ENCODE results near the gene NKX1-2.

NKX1-2 gene

GRCh38 chr10:124477614-124478363, 28.0 kb upstream of the NKX1-2 start:
- Histone ChIP-seq H3K27ac (ENCODE audit: low read length) (no peak overlapping the region), H3K27me3 (ENCODE audit: control insufficient read depth, insufficient read depth, low read length) (no peaks in the 10 kb centered on the region), H3K9me3 (ENCODE audit: control insufficient read depth, insufficient read depth, low read length) (no peaks in the 10 kb centered on the region), H3K4me1 (ENCODE audit: control insufficient read depth, insufficient read depth, low read length) (peaks cover 10% of the 10 kb centered on the region), H3K4me3 (ENCODE audit: low read length) (no peak overlapping the region), H3K36me3 (ENCODE audit: control insufficient read depth, insufficient read depth, low read length) (no peaks in the 10 kb centered on the region)
- no CpG with 5 or more reads among the region's 11 CpGs for WGBS (ENCODE audit: insufficient coverage, insufficient read length)
- DNase-seq (ENCODE audit: low read depth, low spot score) = no peak

- Histone ChIP-seq H3K36me3 (ENCODE audit: control insufficient read depth, insufficient read depth, low read length) (no peaks in the 10 kb centered on the region), H3K4me1 (ENCODE audit: control insufficient read depth, insufficient read depth, low read length) (peaks cover 7% of the 10 kb centered on the region), H3K27me3 (ENCODE audit: control insufficient read depth, insufficient read depth, low read length) (no peaks in the 10 kb centered on the region), H3K27ac (ENCODE audit: low read length) (no peak overlapping the region), H3K9me3 (ENCODE audit: control insufficient read depth, insufficient read depth, low read length) (no peaks in the 10 kb centered on the region), H3K4me3 (ENCODE audit: low read length) (no peak overlapping the region)
- WGBS (ENCODE audit: insufficient coverage, insufficient read length) = no CpG with 5 or more reads among the region's 23 CpGs
- no peak for DNase-seq (ENCODE audit: low read depth, low spot score)
Measured at GRCh38 chr10:124476043-124476725, 26.3 kb upstream of the NKX1-2 start.

- no peaks in the 10 kb centered on the region for H3K27me3 ChIP-seq (ENCODE audit: control insufficient read depth, insufficient read depth, low read length)
- no peaks in the 10 kb centered on the region for H3K36me3 ChIP-seq (ENCODE audit: control insufficient read depth, insufficient read depth, low read length)
- H3K27ac ChIP-seq (ENCODE audit: low read length) = no peak overlapping the region
- no peaks in the 10 kb centered on the region for H3K9me3 ChIP-seq (ENCODE audit: control insufficient read depth, insufficient read depth, low read length)
- no peak overlapping the region for H3K4me3 ChIP-seq (ENCODE audit: low read length)
- no peak for DNase-seq (ENCODE audit: low read depth, low spot score)
- H3K4me1 ChIP-seq (ENCODE audit: control insufficient read depth, insufficient read depth, low read length) = peaks cover 13% of the 10 kb centered on the region
- WGBS (ENCODE audit: insufficient coverage, insufficient read length) = no CpG with 5 or more reads among the region's 9 CpGs
Measured at GRCh38 chr10:124474514-124475070, 24.8 kb upstream of the NKX1-2 start.

- H3K4me3 ChIP-seq (ENCODE audit: low read length) = no peak overlapping the region
- H3K9me3 ChIP-seq (ENCODE audit: control insufficient read depth, insufficient read depth, low read length) = no peaks in the 10 kb centered on the region
- no peaks in the 10 kb centered on the region for H3K27me3 ChIP-seq (ENCODE audit: control insufficient read depth, insufficient read depth, low read length)
- no peaks in the 10 kb centered on the region for H3K36me3 ChIP-seq (ENCODE audit: control insufficient read depth, insufficient read depth, low read length)
- no CpG with 5 or more reads among the region's 3 CpGs for WGBS (ENCODE audit: insufficient coverage, insufficient read length)
- H3K4me1 ChIP-seq (ENCODE audit: control insufficient read depth, insufficient read depth, low read length) = peaks cover 19% of the 10 kb centered on the region
- DNase-seq (ENCODE audit: low read depth, low spot score) = no peak
- no peak overlapping the region for H3K27ac ChIP-seq (ENCODE audit: low read length)
Measured at GRCh38 chr10:124473070-124473469, 23.2 kb upstream of the NKX1-2 start.

- H3K9me3 ChIP-seq (ENCODE audit: control insufficient read depth, insufficient read depth, low read length) = no peaks in the 10 kb centered on the region
- peaks cover 12% of the 10 kb centered on the region; the same call in 1 of the 2 replicates for H3K4me1 ChIP-seq (ENCODE audit: control insufficient read depth, insufficient read depth, low read length)
- H3K27ac ChIP-seq (ENCODE audit: low read length) = no peak overlapping the region
- H3K36me3 ChIP-seq (ENCODE audit: control insufficient read depth, insufficient read depth, low read length) = no peaks in the 10 kb centered on the region
- H3K4me3 ChIP-seq (ENCODE audit: low read length) = no peak overlapping the region
- WGBS (ENCODE audit: insufficient coverage, insufficient read length) = no CpG with 5 or more reads among the region's 6 CpGs
- no peaks in the 10 kb centered on the region for H3K27me3 ChIP-seq (ENCODE audit: control insufficient read depth, insufficient read depth, low read length)
- no peak for DNase-seq (ENCODE audit: low read depth, low spot score)
Measured at GRCh38 chr10:124472071-124472470, 22.2 kb upstream of the NKX1-2 start.

- no peak overlapping the region for H3K4me3 ChIP-seq (ENCODE audit: low read length)
- no peaks in the 10 kb centered on the region for H3K9me3 ChIP-seq (ENCODE audit: control insufficient read depth, insufficient read depth, low read length)
- no CpG with 5 or more reads among the region's 13 CpGs for WGBS (ENCODE audit: insufficient coverage, insufficient read length)
- H3K27ac ChIP-seq (ENCODE audit: low read length) = no peak overlapping the region
- H3K4me1 ChIP-seq (ENCODE audit: control insufficient read depth, insufficient read depth, low read length) = peaks cover 12% of the 10 kb centered on the region; the same call in 1 of the 2 replicates
- H3K27me3 ChIP-seq (ENCODE audit: control insufficient read depth, insufficient read depth, low read length) = no peaks in the 10 kb centered on the region
- no peaks in the 10 kb centered on the region for H3K36me3 ChIP-seq (ENCODE audit: control insufficient read depth, insufficient read depth, low read length)
- DNase-seq (ENCODE audit: low read depth, low spot score) = no peak
Measured at GRCh38 chr10:124470544-124471434, 21.0 kb upstream of the NKX1-2 start.

- no peaks in the 10 kb centered on the region for H3K9me3 ChIP-seq (ENCODE audit: control insufficient read depth, insufficient read depth, low read length)
- H3K27me3 ChIP-seq (ENCODE audit: control insufficient read depth, insufficient read depth, low read length) = no peaks in the 10 kb centered on the region
- peaks cover 12% of the 10 kb centered on the region; the same call in 1 of the 2 replicates for H3K4me1 ChIP-seq (ENCODE audit: control insufficient read depth, insufficient read depth, low read length)
- no CpG with 5 or more reads among the region's 20 CpGs for WGBS (ENCODE audit: insufficient coverage, insufficient read length)
- H3K4me3 ChIP-seq (ENCODE audit: low read length) = no peak overlapping the region
- DNase-seq (ENCODE audit: low read depth, low spot score) = no peak
- no peak overlapping the region for H3K27ac ChIP-seq (ENCODE audit: low read length)
- H3K36me3 ChIP-seq (ENCODE audit: control insufficient read depth, insufficient read depth, low read length) = no peaks in the 10 kb centered on the region
Measured at GRCh38 chr10:124469956-124470484, 20.2 kb upstream of the NKX1-2 start.

GRCh38 chr10:124468624-124469023, 18.8 kb upstream of the NKX1-2 start:
- WGBS (ENCODE audit: insufficient coverage, insufficient read length) = no CpG with 5 or more reads among the region's 13 CpGs

GRCh38 chr10:124467165-124467564, 17.3 kb upstream of the NKX1-2 start:
- Histone ChIP-seq H3K36me3 (ENCODE audit: control insufficient read depth, insufficient read depth, low read length) (no peaks in the 10 kb centered on the region), H3K27ac (ENCODE audit: low read length) (no peak overlapping the region), H3K9me3 (ENCODE audit: control insufficient read depth, insufficient read depth, low read length) (no peaks in the 10 kb centered on the region), H3K4me1 (ENCODE audit: control insufficient read depth, insufficient read depth, low read length) (peaks cover 16% of the 10 kb centered on the region; the same call in 1 of the 2 replicates), H3K4me3 (ENCODE audit: low read length) (no peak overlapping the region), H3K27me3 (ENCODE audit: control insufficient read depth, insufficient read depth, low read length) (no peaks in the 10 kb centered on the region)
- WGBS (ENCODE audit: insufficient coverage, insufficient read length) = no CpG with 5 or more reads among the region's 4 CpGs
- no peak for DNase-seq (ENCODE audit: low read depth, low spot score)

More at GRCh38 chr10:124468624-124469023, 18.8 kb upstream of the NKX1-2 start:
- H3K36me3 ChIP-seq (ENCODE audit: control insufficient read depth, insufficient read depth, low read length) = no peaks in the 10 kb centered on the region
- H3K27me3 ChIP-seq (ENCODE audit: control insufficient read depth, insufficient read depth, low read length) = no peaks in the 10 kb centered on the region
- H3K4me1 ChIP-seq (ENCODE audit: control insufficient read depth, insufficient read depth, low read length) = peaks cover 16% of the 10 kb centered on the region; the same call in 1 of the 2 replicates
- H3K27ac ChIP-seq (ENCODE audit: low read length) = no peak overlapping the region
- DNase-seq (ENCODE audit: low read depth, low spot score) = no peak
- no peaks in the 10 kb centered on the region for H3K9me3 ChIP-seq (ENCODE audit: control insufficient read depth, insufficient read depth, low read length)
- no peak overlapping the region for H3K4me3 ChIP-seq (ENCODE audit: low read length)
